ENCODE data around the gene GSDMA.

- TF ChIP-seq POLR2AphosphoS5 (IDR thresholded peaks at IDR 0.05) (no peak), POLR2A (IDR thresholded peaks at IDR 0.05) (no peak), EP300 (IDR thresholded peaks at IDR 0.05) (no peak)
- TF ChIP-seq, protein P1, sequence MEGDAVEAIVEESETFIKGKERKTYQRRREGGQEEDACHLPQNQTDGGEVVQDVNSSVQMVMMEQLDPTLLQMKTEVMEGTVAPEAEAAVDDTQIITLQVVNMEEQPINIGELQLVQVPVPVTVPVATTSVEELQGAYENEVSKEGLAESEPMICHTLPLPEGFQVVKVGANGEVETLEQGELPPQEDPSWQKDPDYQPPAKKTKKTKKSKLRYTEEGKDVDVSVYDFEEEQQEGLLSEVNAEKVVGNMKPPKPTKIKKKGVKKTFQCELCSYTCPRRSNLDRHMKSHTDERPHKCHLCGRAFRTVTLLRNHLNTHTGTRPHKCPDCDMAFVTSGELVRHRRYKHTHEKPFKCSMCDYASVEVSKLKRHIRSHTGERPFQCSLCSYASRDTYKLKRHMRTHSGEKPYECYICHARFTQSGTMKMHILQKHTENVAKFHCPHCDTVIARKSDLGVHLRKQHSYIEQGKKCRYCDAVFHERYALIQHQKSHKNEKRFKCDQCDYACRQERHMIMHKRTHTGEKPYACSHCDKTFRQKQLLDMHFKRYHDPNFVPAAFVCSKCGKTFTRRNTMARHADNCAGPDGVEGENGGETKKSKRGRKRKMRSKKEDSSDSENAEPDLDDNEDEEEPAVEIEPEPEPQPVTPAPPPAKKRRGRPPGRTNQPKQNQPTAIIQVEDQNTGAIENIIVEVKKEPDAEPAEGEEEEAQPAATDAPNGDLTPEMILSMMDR (IDR thresholded peaks at IDR 0.05): no peak
Observed at GRCh38 chr17:39929646-39930407, 33.0 kb upstream of the GSDMA start.

Measured in suprapubic skin (tissue), 4 donors.